HG02610 (cell line): Measurements from ENCODE around the gene MRM1.

Experiments
- ATAC-seq: cut with Tn5 transposase; IDR thresholded peaks from one replicate; pipeline ENCODE4 v1.9.1; 2021; ENCODE audit warnings: mild to moderate bottlenecking, moderate library complexity; ENCODE audit not compliant: unreplicated experiment

Gene MRM1

GRCh38 chr17:36629252-36629847, 28.0 kb downstream of the MRM1 start:
- no peak for ATAC-seq

DNA sequence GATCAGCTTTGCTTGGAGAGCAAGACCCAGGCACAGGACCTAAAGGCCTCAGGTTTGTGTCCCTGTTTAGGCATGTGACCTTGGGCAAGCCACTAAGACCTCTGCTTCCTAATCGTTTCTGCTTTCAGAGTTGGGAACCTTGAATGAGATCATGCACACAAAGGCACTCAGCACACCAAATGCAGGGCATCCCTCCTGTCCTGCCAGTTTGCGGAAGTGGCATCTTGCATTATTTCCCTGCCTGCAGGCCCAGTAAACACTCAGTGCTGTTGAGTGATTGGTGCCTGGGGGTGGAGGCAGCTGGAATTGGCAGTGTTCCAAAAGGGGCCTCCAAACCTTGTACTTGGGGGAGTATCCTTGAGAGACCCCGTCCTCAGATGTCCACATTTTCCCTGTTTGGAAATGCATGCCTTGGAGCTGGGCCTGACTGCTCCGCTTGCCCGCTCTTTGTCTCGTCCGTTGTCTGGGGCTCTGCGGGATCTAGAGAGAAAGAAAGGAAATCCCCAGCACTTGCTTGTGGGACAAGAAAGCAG, 28.7 kb downstream of the MRM1 start:
- no peak for ATAC-seq

DNA sequence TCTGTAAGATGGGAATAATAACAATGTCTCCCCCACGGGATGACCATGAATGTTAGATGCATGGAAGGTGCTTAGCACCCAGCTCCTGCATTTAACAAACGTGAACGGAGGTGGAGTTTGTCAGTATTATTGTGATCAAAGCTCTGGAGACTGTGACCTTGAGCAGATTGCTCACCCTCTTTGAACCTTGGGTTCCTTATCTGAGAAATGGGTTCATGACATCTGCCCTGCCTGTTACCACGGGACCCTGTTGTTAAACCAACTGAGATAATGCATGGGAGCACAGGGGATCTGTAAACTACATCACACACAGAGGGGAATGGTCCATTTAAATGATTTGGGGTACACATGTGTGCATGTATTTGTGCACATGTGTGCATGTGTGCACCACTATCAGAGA, 29.6 kb downstream of the MRM1 start:
- ATAC-seq: no peak

DNA sequence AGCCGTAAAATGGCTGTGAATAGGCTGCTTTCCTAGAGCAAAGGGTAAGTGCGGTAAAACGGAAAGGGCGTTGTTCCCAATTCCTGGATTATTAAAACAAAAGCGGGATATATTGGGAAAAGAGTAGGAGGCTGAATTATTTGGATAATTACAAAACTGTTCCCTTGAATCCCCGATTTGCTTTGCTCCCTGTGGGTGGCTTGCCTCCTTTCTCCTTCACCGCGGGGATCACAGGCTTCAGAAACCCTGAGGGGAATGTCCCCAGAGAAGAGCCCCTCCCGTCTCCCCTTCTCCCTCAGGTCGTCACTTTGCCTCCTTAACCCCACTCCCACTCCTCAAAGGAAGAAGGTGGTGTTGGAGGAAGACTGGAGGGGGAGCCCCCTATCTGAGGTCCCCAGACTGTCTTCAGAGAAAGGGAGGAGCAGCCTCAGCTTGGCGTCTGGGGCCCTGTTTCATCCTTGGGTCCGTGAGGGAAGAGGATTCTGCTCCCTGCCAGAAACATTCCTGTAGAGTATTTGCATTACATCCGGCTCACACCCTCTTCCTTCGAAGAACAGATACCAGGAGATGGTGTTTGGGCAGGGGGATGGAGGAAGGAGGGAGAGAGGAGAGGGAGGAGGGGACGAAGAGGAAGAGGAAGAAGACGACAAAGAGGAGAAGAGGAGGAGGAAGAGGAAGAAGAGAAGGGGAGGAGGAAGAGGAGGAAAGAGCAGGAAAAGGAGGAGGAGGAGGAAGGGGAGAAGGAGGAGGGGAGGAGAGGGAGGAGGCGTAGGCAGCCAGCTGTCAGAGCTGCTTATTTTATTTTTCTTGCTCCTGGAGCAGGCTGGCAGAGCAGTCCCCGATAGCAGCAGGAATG, 31.8 kb downstream of the MRM1 start:
- ATAC-seq: no peak

- no peak for ATAC-seq
Measured at GRCh38 chr17:36640346-36640745, 39.0 kb downstream of the MRM1 start.

DNA sequence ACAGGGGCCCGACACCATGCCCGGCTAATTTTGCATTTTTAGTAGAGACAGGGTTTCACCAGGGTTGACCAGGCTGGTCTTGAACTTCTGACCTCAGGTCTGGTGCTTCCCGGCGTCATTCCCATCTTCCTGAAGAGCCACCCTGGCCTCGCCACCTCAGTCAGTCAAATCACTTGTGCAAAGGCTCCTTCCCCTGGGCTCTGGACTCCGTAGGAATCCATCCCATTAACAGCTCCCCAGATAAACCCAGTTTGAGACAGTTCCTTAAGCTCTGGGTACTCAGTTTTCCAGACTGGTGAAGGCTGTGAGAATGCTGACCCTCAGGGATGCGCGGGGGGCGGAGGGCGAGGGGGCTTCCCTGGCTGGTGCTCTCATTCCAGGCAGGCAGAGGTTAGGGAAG, 39.5 kb downstream of the MRM1 start:
- ATAC-seq: no peak

DNA sequence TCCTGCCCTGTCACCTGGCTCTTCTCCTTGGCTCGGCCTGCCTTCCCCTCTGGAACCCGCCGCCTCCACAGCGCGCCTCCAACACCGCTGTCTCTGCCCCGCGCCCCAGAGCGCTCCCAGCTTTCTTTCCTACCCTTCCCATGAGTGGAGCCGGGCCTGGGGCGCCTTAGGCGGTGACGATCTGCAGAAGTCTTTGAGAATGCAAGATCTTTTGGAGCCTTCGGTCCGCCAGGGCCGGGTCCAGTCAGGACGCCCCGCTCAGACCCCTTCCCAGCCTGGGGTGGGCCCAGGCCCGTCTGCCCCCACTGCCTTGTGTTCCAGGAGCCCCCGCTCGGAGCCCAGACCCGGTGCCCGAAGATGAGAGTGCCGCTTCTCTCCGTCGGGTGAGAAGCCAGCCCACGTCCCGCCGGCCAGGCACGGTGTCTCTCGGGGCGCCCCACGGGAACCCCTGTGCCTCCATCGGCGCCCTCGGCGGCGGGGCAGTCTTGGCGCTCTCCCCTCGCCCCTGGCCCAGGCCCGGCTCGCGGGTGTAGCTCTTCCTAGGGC, 40.0 kb downstream of the MRM1 start:
- no peak for ATAC-seq

DNA sequence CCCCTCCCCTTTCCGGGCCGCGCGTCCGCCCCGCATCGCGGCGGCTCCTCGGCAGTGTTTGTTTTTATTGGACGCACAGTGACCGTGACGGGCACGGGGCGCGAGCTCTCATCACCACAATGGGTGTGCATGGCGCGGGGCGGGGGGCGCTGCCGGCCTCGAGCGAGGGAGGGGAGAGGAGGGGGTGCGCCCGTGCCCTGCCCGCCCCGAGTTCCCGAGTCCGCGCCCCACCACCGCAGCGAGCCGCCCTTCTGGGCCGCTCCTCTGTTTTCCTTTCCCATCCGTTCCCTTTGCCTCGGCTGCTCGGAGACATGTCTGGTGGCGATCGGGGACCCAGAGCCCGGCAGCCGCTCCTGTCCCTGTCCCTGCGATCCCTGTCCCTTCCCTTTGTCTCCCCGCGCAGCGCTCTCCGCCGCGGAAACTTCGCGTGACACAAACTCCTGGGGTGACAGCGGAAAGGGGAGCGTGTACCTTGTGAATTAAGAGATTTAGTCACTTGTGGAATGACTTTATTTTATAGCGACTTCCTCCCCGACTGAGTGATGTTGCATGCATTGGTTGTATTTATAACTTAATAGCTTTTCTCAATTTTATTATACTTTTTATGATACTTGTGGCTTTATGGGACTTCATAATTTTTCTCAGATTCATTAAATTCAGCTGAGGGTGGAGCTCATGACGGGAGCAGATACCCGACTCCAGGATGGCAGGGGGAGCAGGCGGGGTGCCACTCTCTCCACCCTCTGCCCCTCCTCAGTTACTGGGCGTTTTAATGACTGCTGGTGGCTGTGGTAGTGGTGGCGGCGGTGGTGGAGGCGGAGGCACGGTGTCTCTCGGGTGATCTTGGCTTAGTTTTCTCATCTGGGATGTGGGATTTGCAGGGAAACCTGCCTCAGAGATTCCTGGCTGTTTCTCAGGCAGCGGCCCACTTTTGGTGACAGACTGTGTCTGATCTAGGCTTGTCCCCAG, 40.8 kb downstream of the MRM1 start:
- no peak for ATAC-seq

DNA sequence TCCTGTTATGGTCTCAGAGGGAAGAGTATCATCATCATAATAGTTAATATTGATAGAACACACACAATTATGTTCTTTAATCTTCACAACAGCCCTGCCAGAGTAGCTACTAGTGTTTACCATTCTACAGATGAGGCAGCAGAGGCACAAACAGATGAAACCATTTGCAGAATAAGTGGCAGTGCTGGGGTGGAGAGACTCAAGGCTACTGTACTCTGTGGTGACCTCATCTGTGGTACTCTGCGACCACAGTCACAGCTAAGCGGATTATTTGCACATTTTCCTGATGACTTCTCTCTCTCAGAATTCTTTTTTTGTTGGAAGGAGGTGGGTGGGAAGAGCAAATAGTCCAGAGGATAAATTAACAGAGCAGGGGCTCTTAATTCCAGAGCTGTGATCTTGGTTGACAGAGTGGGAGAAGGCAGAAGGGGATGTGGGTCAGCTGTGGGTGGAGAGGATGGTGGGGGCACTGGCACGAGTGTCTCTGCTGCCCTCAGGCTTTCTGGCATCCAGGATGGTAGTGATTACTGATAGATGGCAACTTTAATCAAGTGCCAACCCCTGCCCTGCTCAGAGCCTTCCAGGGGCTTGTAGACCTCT, 41.8 kb downstream of the MRM1 start:
- ATAC-seq: no peak

- no peak for ATAC-seq
Measured at GRCh38 chr17:36645422-36645821, 44.0 kb downstream of the MRM1 start.

DNA sequence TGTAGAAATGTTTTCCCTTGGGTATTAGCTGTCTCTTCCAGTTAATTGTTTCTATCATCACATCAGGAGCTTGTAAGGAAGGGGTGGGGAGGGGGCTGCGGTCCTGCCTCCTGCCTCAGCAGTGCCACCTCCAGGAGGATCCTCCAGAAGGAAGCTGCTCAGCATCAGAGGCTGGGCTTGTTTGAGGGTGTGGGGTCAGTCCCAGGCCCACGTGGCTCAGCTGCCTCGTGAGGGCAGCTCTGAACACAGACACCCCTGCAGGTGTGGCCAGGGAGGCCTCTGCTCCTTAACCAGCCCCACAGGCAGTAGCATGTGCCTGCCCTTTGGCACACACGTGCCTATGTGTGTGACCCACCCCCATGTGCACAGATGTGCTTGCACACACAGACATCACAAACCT, 46.3 kb downstream of the MRM1 start:
- no peak for ATAC-seq

- ATAC-seq: no peak
Measured at GRCh38 chr17:36650096-36650775, 48.9 kb downstream of the MRM1 start.

DNA sequence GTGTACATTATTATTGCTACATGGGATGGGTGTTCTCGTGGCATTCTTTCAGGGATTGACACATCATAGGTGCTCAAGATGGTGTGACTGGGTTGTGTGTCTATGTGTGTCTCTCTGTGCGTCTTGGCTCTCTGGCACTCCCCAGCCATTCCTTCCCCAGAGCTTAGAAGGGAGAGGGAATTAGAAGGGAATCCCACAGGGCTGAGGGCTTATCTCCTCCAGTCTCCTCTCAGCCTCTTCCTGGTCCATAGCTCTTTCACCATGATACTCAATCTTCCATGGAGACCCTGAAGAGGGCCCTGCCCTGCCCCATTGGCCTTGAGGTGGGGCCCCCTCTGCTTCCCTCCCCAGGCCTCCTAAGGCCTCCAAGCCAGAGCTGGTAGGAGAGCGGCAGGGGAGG, 52.0 kb downstream of the MRM1 start:
- no peak for ATAC-seq

GRCh38 chr17:36653856-36654255, 52.5 kb downstream of the MRM1 start:
- no peak for ATAC-seq

- ATAC-seq: no peak
Measured at GRCh38 chr17:36655726-36656125, 54.3 kb downstream of the MRM1 start.

- ATAC-seq: no peak
Measured at GRCh38 chr17:36657390-36657762, 56.0 kb downstream of the MRM1 start.

GRCh38 chr17:36657763-36658490, 56.5 kb downstream of the MRM1 start:
- no peak for ATAC-seq
